ENCODE results near the gene INHBC.

Gene INHBC

GRCh38 chr12:57454566-57455373 is 20.2 kb downstream of the INHBC start, which contains the start of gene INHBE:
TSS of gene INHBE (plus strand) at chr12:57455307. CDS start at chr12:57455537, 230 bp downstream.
- DNase-seq (ENCODE audit: low read depth): no peak

GRCh38 chr12:57455374-57456144 is 21.0 kb downstream of the INHBC start:
- DNase-seq (ENCODE audit: low read depth): no peak

DNA sequence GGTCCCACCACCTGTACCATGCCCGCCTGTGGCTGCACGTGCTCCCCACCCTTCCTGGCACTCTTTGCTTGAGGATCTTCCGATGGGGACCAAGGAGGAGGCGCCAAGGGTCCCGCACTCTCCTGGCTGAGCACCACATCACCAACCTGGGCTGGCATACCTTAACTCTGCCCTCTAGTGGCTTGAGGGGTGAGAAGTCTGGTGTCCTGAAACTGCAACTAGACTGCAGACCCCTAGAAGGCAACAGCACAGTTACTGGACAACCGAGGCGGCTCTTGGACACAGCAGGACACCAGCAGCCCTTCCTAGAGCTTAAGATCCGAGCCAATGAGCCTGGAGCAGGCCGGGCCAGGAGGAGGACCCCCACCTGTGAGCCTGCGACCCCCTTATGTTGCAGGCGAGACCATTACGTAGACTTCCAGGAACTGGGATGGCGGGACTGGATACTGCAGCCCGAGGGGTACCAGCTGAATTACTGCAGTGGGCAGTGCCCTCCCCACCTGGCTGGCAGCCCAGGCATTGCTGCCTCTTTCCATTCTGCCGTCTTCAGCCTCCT is 21.6 kb downstream of the INHBC start:
- DNase-seq (ENCODE audit: low read depth): no peak

GRCh38 chr12:57456737-57457490 is 22.3 kb downstream of the INHBC start:
- DNase-seq (ENCODE audit: low read depth): no peak

DNA sequence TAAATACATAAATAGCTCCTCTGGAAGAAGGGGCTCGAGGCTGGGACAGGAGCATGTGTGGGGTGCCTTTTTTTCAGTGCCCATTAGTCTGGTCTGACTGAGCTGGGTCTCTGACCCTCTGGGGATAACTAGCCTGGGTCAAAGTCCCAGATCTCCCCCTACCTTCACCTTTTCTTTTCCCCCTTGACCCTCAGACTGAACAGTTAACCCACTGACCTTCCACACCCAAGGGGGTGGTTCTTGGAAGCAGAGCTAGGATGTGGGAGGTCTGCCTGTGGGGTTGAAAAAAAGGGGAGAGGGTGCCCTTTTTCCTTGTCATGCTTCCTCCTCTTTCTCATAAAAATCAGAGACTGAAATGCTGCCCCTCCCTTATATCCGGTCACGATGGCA is 24.1 kb downstream of the INHBC start:
- DNase-seq (ENCODE audit: low read depth): no peak

- peak; percentile 82 for DNase-seq (ENCODE audit: low read depth)
Measured at GRCh38 chr12:57459055-57459749, 24.6 kb downstream of the INHBC start.

GRCh38 chr12:57459750-57460467 is 25.3 kb downstream of the INHBC start, which contains the start of gene GLI1:
TSS of gene GLI1 (plus strand) at chr12:57459785. CDS start at chr12:57463692, 3,907 bp downstream.
- DNase-seq (ENCODE audit: low read depth): no peak

DNA sequence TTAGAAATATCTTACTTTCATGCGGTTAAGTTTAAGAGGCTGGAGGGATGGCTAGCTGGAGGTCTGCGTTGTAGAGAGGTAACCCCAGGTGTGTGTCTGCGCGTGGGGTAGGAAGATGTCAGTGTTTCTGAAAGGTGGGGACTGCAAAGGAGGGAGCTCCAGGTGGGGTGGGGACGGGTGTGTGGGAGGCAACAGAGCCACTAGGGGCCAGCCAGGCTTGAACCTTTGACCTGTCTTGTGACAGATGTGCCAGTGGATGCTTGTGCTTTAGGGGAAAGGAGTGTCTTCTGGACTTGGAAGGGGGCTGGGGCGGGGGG is 25.8 kb downstream of the INHBC start:
- DNase-seq (ENCODE audit: low read depth): no peak

GRCh38 chr12:57460841-57461275 is 26.3 kb downstream of the INHBC start:
- no peak for DNase-seq (ENCODE audit: low read depth)

DNA sequence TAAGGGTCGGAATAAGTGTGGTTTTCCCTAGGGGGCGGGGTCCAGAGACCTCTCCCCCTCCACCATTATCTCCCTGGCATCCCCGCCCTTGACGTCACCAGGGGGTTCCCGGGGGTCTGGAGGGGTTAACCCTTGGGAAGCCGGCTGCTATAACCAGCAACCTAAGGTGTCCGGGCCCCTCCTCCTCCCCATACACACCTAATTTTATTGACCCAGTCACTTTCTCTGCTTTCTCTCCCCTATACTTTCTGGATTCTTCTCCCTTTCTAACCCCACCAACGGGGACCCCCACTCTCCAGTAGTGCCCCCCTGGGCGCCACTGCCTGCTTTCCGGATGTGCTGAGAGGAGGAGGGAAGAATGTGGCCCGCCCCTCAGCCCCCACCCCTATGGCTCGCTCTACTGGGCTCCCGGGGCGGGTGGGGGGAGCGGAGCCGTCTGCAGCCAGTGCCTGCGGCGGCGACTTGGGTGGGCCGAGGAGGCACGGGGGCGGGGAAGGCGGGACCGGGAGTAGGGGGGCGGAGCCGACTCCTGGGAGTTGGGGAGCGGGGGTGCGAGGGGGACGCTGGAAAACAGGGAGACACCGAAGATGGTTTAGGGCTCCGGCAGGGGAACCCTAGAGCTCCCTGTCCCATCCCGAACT is 26.8 kb downstream of the INHBC start:
- DNase-seq (ENCODE audit: low read depth): no peak

DNA sequence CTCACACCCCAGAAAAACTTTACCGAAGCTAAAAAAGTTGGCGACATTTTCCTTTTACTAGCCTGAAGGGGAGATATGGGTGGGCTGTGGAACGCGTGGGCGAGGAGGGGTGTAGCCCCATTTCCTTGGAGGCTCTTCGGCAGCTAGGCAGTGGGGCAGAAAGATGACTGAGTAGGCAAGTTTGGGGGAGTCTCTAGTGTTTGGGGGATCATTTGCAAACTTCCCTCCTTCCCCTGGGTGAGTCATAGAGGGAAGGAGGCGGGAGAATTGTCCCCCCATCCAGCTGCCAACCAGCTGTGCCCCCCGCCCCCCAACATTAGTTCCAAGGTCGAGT is 27.3 kb downstream of the INHBC start:
- no peak for DNase-seq (ENCODE audit: low read depth)

GRCh38 chr12:57462251-57462911 is 27.8 kb downstream of the INHBC start:
- DNase-seq (ENCODE audit: low read depth): peak; percentile 74

GRCh38 chr12:57462912-57463253 is 28.3 kb downstream of the INHBC start:
- no peak for DNase-seq (ENCODE audit: low read depth)

DNA sequence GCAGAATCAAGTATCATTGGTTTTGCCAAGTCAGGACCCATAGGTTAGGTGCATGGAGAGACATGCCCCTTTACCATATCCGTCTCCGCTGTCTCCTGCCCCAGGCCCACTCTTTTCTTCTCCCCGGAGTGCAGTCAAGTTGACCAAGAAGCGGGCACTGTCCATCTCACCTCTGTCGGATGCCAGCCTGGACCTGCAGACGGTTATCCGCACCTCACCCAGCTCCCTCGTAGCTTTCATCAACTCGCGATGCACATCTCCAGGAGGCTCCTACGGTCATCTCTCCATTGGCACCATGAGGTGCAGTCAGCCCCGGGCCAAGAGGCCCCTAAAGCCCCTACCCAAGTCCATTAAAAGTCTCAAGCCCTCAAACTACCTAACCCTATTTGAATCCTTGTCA is 30.0 kb downstream of the INHBC start:
- DNase-seq (ENCODE audit: low read depth): no peak

DNA sequence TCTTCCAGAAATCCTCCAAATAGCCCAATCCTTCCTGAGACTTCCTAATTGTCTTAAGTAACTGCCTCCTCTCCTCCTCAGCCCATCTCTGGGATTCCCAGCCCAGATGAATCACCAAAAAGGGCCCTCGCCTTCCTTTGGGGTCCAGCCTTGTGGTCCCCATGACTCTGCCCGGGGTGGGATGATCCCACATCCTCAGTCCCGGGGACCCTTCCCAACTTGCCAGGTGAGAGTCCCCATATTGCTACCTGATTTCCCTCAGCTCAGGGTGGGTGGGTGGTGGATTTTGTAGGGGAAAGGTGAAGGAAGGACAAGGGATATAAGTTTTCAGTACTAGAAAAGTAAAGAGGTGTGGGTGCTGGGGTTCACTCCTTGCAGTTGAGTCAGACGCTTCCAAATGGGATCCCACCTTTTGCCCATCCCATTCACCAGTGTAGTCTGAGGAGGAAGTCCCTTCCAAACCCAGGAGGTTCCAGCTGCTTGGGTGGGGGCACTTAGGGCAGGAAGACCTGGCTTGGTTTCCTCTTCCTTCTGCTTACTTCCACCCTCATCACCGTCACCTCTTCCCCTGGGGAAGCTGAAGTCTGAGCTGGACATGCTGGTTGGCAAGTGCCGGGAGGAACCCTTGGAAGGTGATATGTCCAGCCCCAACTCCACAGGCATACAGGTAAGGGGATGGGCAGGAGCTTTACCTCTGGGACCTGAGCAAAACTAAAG is 30.6 kb downstream of the INHBC start:
- no peak for DNase-seq (ENCODE audit: low read depth)

DNA sequence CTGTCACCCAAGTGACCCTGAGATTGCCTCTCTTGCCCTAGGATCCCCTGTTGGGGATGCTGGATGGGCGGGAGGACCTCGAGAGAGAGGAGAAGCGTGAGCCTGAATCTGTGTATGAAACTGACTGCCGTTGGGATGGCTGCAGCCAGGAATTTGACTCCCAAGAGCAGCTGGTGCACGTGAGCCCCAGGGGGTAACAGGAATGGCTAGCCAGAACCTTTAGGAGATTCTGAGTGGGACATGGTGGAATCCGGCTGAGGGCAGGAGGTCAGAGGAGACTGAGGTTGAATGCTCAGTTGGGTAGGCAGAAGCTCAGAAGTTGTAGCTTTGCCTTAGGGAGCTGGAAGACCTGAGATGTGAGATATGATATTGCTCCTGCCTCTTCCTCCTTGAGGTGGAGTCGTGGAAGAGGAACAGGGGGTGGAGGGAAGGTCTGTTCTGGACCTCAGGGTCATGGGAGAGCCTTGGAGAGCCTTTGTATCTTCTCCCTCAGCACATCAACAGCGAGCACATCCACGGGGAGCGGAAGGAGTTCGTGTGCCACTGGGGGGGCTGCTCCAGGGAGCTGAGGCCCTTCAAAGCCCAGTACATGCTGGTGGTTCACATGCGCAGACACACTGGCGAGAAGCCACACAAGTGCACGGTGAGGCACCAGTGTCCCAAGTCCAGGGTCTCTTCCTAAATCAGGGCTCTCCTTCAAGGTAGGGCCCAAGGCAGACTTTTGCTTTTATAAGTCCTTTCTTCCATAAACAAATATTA is 31.3 kb downstream of the INHBC start:
- DNase-seq (ENCODE audit: low read depth): no peak

GRCh38 chr12:57467212-57467874 is 32.8 kb downstream of the INHBC start:
- no peak for DNase-seq (ENCODE audit: low read depth)

DNA sequence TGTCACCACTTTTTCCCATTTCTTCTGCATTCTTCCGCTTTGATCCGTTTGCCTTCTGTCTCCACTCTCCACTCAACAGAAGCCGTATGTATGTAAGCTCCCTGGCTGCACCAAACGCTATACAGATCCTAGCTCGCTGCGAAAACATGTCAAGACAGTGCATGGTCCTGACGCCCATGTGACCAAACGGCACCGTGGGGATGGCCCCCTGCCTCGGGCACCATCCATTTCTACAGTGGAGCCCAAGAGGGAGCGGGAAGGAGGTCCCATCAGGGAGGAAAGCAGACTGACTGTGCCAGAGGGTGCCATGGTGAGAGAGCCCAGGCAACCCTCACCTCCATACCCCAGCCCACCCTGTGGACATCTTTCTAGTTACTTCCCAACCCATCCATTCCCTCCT is 33.3 kb downstream of the INHBC start:
- no peak for DNase-seq (ENCODE audit: low read depth)
